NCI-H524 treated with DMSO at 0.1 percent for 48 hours (cell line): ENCODE data around the gene IFNGR1.

Experiments
- DNase-seq: peaks from one replicate; lab custom pipeline; 2025; lab: John Stamatoyannopoulos, UW

Gene IFNGR1

GRCh38 chr6:137176729-137177128 is 42.5 kb downstream of the IFNGR1 start:
- DNase-seq: no peak

GRCh38 chr6:137175868-137176245 is 43.3 kb downstream of the IFNGR1 start:
- no peak for DNase-seq

DNA sequence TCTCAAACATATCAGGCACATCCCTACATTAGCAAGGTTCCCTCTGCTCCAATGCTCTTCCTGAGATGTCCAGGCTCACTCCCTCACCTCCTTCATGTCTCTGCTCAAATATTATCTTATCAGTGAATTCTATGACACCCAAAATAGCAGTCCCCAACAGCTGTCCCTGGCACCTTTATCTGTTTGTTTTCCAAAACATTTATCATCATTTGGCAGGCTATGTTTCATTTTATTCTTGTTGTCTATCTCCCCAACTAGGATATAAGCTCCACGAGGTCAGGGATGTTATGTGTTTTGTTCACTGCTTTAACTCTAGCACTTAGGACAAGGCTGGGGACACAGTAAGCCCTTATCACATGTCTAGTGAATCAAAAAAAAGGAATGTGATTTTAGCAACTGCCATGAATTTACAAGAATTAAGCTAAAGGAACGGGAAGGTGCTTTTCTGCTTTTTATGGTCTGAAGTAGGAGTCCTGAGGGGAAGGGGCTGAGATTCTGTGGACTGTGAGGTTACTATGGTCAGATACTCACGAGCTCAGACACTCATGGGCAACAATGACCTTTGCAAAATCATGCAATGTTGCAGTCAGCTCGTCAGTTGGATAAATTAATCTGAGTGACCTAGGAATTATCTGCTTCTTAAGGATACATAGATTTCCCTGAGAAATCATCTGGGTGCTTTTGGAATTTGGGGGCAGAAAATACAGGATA is 43.9 kb downstream of the IFNGR1 start:
- DNase-seq: no peak

DNA sequence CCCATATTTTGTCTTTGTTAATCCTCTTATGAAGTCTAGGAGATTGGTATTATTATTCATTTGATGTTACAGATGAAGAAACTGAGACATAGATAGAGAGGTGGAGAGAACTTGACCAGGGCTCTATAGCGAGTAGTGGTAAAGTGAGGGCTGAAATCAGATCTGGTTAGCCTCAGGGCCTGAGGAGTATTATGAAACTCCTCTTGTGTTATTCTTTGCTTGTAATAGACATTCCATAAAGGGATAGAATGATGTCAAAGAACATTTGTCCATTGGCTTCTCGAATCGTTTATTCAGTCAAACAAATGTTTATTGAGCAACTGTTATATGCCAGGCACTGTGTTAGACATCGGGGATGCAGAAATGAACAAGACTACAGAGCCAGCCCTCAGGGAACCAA is 45.7 kb downstream of the IFNGR1 start, which contains the start of gene IL22RA2:
TSS of gene IL22RA2 (minus strand) at position 144 of the 400 bp plus-strand sequence. CDS start 11,895 bp downstream, outside the sequence.
- no peak for DNase-seq

DNA sequence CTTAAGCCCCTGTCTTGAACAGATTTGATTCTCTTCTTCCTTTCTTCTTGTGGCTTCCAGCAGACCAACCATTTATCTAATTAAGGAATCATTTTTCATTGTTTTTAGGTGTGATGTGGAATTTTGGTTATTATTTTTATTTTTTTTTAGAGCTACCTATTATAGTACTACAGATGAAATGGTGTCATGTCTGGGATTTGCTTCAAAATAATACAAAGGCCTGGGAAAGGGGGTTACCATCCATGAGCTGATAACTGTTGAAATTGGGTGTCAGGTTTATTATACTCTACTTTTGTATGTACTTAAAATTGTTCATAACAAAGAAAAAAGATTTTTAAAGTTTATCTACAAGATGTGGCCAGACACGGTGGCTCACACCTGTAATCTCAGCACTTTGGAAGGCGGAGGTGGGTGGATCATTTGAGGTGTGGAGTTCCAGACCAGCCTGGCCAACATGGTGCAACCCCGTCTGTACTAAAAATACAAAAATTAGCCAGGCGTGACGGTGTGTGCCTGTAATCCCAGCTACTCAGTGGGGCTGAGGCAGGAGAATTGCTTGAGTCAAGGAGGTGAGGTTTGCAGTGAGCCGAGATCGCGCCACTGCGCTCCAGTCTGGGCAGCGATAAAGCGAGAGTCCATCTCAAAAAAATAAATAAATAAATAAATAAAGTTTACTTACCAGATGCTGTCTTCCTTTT is 46.3 kb downstream of the IFNGR1 start:
- DNase-seq: no peak

GRCh38 chr6:137171824-137172733 is 47.1 kb downstream of the IFNGR1 start:
- no peak for DNase-seq

GRCh38 chr6:137171053-137171374 is 48.2 kb downstream of the IFNGR1 start:
- no peak for DNase-seq

- DNase-seq: no peak
Observed at GRCh38 chr6:137170266-137171052, 48.7 kb downstream of the IFNGR1 start.

- no peak for DNase-seq
Observed at GRCh38 chr6:137167702-137168377, 51.3 kb downstream of the IFNGR1 start.

- DNase-seq: no peak
Observed at GRCh38 chr6:137166247-137167098, 52.7 kb downstream of the IFNGR1 start.

DNA sequence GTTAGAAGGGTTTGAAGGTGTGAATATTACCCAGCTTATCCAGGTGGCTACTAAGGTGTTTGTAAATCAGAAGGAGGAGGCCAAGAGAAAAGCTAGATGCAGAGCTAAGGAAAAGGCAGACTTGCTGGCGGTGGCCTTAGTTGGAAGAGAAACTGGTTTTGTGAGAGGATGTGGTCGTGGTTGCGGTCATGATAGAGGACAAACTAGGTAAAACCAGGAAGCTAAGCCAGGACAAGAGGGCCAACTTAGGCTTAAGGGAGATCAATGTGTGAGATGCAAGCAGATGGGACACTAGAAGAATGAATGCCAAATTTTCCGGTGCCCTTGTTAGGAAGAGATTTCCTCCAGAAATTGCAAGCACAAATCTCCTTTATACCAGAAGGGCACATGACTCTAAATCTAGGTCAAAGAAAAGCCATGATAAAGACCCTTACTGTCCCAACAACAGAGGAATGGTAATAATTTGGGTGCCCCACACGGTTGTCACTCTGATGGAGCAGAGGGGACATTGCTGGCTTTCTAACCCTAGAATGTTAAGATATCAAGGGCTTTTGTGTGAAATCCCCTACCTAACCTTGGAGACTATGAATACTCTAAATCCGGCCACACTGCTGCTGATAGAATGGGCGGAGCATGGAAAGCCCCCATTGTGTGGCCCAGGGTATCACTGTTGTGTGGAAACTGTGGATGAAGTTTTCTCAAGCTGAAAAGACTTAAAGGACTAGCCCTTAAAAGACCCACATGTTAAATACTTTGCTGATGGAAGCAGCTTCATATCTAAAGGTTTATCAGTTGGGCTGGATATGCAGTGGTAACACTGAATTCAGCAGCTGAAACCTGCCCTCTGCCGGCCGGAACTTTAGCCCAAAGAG is 53.6 kb downstream of the IFNGR1 start:
- no peak for DNase-seq

GRCh38 chr6:137163732-137164318 is 55.4 kb downstream of the IFNGR1 start:
- DNase-seq: no peak

DNA sequence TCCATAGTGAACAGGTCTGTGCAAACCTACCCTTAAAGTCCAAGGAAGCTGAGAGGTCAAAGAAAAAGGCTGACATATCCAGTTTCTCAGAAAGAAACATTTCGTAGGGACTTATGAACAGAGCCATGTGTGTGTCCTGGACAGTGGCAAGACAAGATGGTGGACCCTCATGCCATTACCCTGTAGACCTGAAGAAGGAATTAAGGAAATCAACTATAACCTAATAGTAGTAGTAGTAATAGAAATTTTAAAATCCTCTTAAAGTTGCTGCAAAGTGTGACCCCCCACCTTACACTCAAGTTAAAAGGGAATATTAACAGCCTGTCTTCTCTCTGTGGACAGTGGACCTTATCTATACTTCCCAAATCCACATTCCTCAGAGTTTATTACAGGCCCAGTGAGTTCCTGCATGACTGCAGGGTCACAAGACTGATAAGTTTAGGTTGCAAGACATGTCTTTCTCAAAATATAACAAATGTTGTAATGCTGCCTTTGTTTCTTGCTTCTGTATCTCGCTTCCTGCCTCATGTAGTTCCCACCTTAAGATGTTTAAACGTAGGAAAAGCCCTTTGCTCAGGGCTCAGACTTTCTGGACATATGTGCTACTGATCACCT is 56.4 kb downstream of the IFNGR1 start:
- no peak for DNase-seq

- DNase-seq: no peak
Observed at GRCh38 chr6:137161949-137162348, 57.2 kb downstream of the IFNGR1 start.

GRCh38 chr6:137160763-137161162 is 58.4 kb downstream of the IFNGR1 start:
- no peak for DNase-seq

- DNase-seq: no peak
Observed at GRCh38 chr6:137159912-137160311, 59.3 kb downstream of the IFNGR1 start.

GRCh38 chr6:137157601-137158000 is 61.6 kb downstream of the IFNGR1 start:
- no peak for DNase-seq

- DNase-seq: no peak
Observed at GRCh38 chr6:137156650-137157049, 62.5 kb downstream of the IFNGR1 start.

DNA sequence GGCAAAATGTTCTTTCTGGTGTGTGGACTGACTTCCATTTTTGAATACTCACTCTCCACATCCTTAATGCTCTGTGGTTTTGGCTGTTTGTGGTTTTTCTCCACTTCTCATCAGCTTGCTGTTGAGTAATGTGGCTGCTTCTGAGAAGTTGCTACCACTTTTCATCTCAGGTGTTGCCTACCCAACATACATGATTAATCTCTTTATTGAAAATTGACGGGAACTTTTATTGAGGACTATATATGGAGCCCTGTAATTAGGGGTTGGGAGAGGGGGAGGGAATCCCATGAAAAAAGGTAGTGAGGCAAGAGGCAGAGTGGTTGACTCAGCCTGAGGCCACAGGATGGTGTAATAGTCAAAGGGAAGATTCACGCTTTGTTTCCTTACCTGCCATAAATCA is 63.4 kb downstream of the IFNGR1 start:
- no peak for DNase-seq
